HUES64 (cell line): ENCODE data around the gene BCR.

Experiments
- H3K27ac ChIP-seq: 2 replicates; pipeline ENCODE4 v1.7.0; 2013; ENCODE audit warnings: low read depth, low read length, inconsistent platforms
- H3K27me3 ChIP-seq: 2 replicates; pipeline ENCODE4 v1.6.1; 2013; ENCODE audit warnings: mild to moderate bottlenecking, low read length; ENCODE audit not compliant: insufficient read depth
- H3K36me3 ChIP-seq: 2 replicates; pipeline ENCODE4 v1.6.1; 2013; ENCODE audit warnings: mild to moderate bottlenecking, low read length; ENCODE audit not compliant: insufficient read depth
- H3K4me1 ChIP-seq: 2 replicates; pipeline ENCODE4 v1.6.1; 2013; ENCODE audit warnings: mild to moderate bottlenecking, low read length, moderate library complexity; ENCODE audit not compliant: insufficient read depth
- H3K4me3 ChIP-seq: 2 replicates; pipeline ENCODE4 v1.5.1; 2013; ENCODE audit warnings: mild to moderate bottlenecking, low read length, moderate library complexity
- H3K9ac ChIP-seq: 2 replicates; pipeline ENCODE4 v1.6.1; 2013; ENCODE audit warnings: mild to moderate bottlenecking, low read depth, low read length
- H3K9me3 ChIP-seq: 2 replicates; pipeline ENCODE4 v1.6.1; 2013; ENCODE audit warnings: low read depth, low read length; ENCODE audit not compliant: insufficient read depth
- WGBS: fragments of 150-250, 120-280 bp; methylation state at CpG from one replicate; pipeline ENCODE4 v1.1.7; 2013; ENCODE audit warnings: missing lambda C conversion rate; 5-methylcytosine and 5-hydroxymethylcytosine counted together

BCR gene

DNA sequence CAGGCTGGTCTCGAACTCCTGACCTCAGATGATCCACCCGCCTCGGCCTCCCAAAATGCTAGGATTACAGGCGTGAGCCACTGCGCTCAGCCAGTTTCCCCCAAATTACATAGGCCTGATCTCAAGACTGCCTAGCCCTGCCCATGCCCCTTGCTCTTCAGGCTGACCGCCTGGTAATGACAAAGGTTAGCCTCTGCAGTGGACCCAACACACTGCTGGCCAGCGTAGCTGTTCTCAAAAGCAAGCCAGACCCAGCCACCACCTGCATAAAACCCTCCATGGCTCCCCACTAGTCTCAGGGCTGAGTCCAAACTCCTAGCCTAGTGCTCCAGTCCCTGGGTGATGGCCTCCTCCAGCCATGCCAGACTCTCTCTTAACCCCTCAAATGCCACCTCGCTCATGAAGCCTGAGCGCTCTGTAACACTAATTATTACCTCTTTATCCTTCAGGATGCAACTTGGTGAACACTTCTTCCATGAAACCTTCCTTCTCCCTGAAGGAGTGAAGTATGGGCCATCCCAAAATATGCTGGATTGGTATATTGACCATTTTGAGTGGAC, 37.7 kb upstream of the BCR start:
- H3K27ac ChIP-seq: no peak overlapping the region
- WGBS: 92% methylated on average over 9 of the region's 9 CpGs
- no peaks in the 10 kb centered on the region; the same call in 1 of the 2 replicates for H3K27me3 ChIP-seq
- peaks cover 11% of the 10 kb centered on the region; the same call in 1 of the 2 replicates for H3K4me1 ChIP-seq
- H3K36me3 ChIP-seq: no peaks in the 10 kb centered on the region
- no peak overlapping the region for H3K9ac ChIP-seq
- H3K9me3 ChIP-seq: no peaks in the 10 kb centered on the region
- no peak overlapping the region for H3K4me3 ChIP-seq

GRCh38 chr22:23143119-23143518, 37.2 kb upstream of the BCR start:
- Histone ChIP-seq H3K9ac (no peak overlapping the region), H3K4me1 (peaks cover 7% of the 10 kb centered on the region; the same call in 1 of the 2 replicates), H3K4me3 (no peak overlapping the region), H3K36me3 (no peaks in the 10 kb centered on the region), H3K9me3 (no peaks in the 10 kb centered on the region), H3K27ac (no peak overlapping the region), H3K27me3 (no peaks in the 10 kb centered on the region; the same call in 1 of the 2 replicates)
- 97% methylated on average over 1 of the region's 1 CpG for WGBS

GRCh38 chr22:23144432-23144831, 35.9 kb upstream of the BCR start:
- no peak overlapping the region for H3K9ac ChIP-seq
- no peak overlapping the region for H3K4me3 ChIP-seq
- 85% methylated on average over 3 of the region's 4 CpGs for WGBS
- no peak overlapping the region for H3K27ac ChIP-seq
- no peaks in the 10 kb centered on the region for H3K36me3 ChIP-seq
- no peaks in the 10 kb centered on the region; the same call in 1 of the 2 replicates for H3K27me3 ChIP-seq
- H3K9me3 ChIP-seq: no peaks in the 10 kb centered on the region
- H3K4me1 ChIP-seq: peaks cover 9% of the 10 kb centered on the region

GRCh38 chr22:23144932-23145877, 35.1 kb upstream of the BCR start, which contains the start of gene RAB36:
TSS of gene RAB36 (plus strand) at chr22:23145477. CDS start at chr22:23146617, 1,140 bp downstream.
- Histone ChIP-seq H3K9ac (peak within 1 kb of the TSS; percentile 29; the same call in 1 of the 2 replicates), H3K27ac (no peak within 1 kb of the TSS), H3K9me3 (no peaks in the 10 kb centered on the region), H3K4me3 (peak within 1 kb of the TSS; percentile 55), H3K4me1 (peaks cover 11% of the 10 kb centered on the region), H3K27me3 (no peaks in the 10 kb centered on the region; the same call in 1 of the 2 replicates), H3K36me3 (no peaks in the 10 kb centered on the region)
- WGBS: 5% methylated on average over 62 of the region's 62 CpGs

GRCh38 chr22:23145878-23146470, 34.3 kb upstream of the BCR start:
- 93% methylated on average over 2 of the region's 2 CpGs for WGBS
- peak overlapping the region; percentile 29; the same call in 1 of the 2 replicates for H3K9ac ChIP-seq
- H3K27me3 ChIP-seq: no peaks in the 10 kb centered on the region; the same call in 1 of the 2 replicates
- peaks cover 11% of the 10 kb centered on the region for H3K4me1 ChIP-seq
- peak overlapping the region; percentile 55 for H3K4me3 ChIP-seq
- no peaks in the 10 kb centered on the region for H3K9me3 ChIP-seq
- H3K27ac ChIP-seq: no peak overlapping the region
- H3K36me3 ChIP-seq: no peaks in the 10 kb centered on the region

- WGBS: 84% methylated on average over 8 of the region's 8 CpGs
- Histone ChIP-seq H3K9me3 (no peaks in the 10 kb centered on the region), H3K27me3 (no peaks in the 10 kb centered on the region; the same call in 1 of the 2 replicates), H3K36me3 (no peaks in the 10 kb centered on the region), H3K4me3 (no peak overlapping the region), H3K9ac (no peak overlapping the region), H3K27ac (no peak overlapping the region), H3K4me1 (peaks cover 7% of the 10 kb centered on the region)
Measured at GRCh38 chr22:23146478-23147205, 33.7 kb upstream of the BCR start.

GRCh38 chr22:23147617-23148387, 32.5 kb upstream of the BCR start:
- H3K27me3 ChIP-seq: no peaks in the 10 kb centered on the region; the same call in 1 of the 2 replicates
- no peaks in the 10 kb centered on the region for H3K36me3 ChIP-seq
- no peak overlapping the region for H3K9ac ChIP-seq
- peaks cover 11% of the 10 kb centered on the region for H3K4me1 ChIP-seq
- no peak overlapping the region for H3K4me3 ChIP-seq
- 90% methylated on average over 6 of the region's 6 CpGs for WGBS
- no peak overlapping the region for H3K27ac ChIP-seq
- H3K9me3 ChIP-seq: no peaks in the 10 kb centered on the region

DNA sequence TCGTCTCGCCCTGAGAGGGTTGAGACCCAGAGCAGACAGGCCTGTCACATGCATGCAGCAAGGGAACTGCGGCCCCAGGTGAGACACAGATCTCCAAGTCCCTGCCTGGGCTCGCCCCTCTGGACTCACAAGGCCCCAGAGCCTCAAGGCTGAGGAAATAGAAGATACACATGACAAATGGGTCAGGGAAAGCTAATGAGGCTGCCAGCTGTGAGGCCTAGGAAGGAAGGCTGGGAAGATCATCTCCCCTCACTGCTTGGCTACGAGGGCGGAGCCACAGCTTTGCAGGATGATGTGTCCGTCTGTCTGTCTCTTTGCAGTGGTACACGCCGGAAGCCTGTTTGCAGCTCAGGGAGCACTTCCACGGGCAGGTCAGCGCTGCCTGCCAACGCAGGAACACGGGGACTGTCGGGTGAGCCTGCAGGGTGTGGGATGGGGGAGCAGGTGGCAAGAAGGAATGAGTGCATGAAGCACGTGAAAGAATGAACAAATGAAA, 30.5 kb upstream of the BCR start:
- Histone ChIP-seq H3K27ac (no peak overlapping the region), H3K9me3 (no peaks in the 10 kb centered on the region), H3K36me3 (no peaks in the 10 kb centered on the region), H3K9ac (no peak overlapping the region), H3K4me3 (no peak overlapping the region), H3K27me3 (no peaks in the 10 kb centered on the region; the same call in 1 of the 2 replicates), H3K4me1 (peaks cover 11% of the 10 kb centered on the region)
- WGBS: 70% methylated on average over 15 of the region's 15 CpGs

DNA sequence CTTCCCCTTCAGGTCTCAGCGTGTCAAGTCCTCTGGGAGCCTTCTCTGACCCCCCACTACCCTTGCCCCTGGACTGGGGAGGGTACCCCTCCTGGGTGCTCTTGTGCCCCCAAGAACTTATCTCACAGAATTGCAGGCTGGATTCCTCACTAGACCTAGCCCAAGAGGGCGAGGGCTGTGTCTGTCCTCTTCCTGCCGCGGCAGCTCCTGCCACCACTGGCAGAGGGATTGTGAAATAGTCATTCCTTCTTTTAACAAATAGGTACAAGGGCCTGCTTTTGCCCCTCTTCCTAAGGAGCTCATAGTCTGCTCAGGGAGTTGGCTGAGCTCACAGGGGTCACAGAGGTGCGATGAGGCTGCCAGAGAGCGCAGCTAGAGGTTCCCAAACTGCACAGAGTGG, 29.5 kb upstream of the BCR start:
- no peaks in the 10 kb centered on the region; the same call in 1 of the 2 replicates for H3K27me3 ChIP-seq
- WGBS: 93% methylated on average over 6 of the region's 6 CpGs
- H3K9ac ChIP-seq: no peak overlapping the region

GRCh38 chr22:23151827-23152226, 28.5 kb upstream of the BCR start:
- Histone ChIP-seq H3K36me3 (no peaks in the 10 kb centered on the region), H3K9ac (no peak overlapping the region), H3K27ac (no peak overlapping the region), H3K27me3 (no peaks in the 10 kb centered on the region), H3K4me3 (no peak overlapping the region), H3K4me1 (peaks cover 15% of the 10 kb centered on the region), H3K9me3 (no peaks in the 10 kb centered on the region)
- WGBS: 91% methylated on average over 15 of the region's 16 CpGs

More for the DNA sequence above, 29.5 kb upstream of the BCR start:
- H3K27ac ChIP-seq: no peak overlapping the region
- peaks cover 11% of the 10 kb centered on the region for H3K4me1 ChIP-seq
- H3K9me3 ChIP-seq: no peaks in the 10 kb centered on the region
- no peaks in the 10 kb centered on the region for H3K36me3 ChIP-seq
- H3K4me3 ChIP-seq: no peak overlapping the region
